AG04450 (cell line): ENCODE results near the gene COPB2. TPM values are rescaled to one million over a fixed set of nuclear protein-coding genes. Genes with fewer than 3 reads are reported as not detected.

Experiments used
- CTCF ChIA-PET: fragments of 300-600, 350-600 bp; formaldehyde crosslinking; extraction: SDS; loops from one replicate; lab custom pipeline; 2022; ENCODE audit warnings: antibody characterized with exemption, inconsistent platforms; lab: Charles Lee
- POLR2A ChIA-PET: fragments of 350-600 bp; formaldehyde crosslinking; extraction: SDS; loops from one replicate; lab custom pipeline; 2021; ENCODE audit warnings: antibody characterized with exemption, inconsistent platforms; lab: Yijun Ruan, JAX
- DNase-seq: peaks from one replicate; pipeline ENCODE4 v3.0.0-alpha.2; 2011; ENCODE audit warnings: low read depth, low spot score
- H3K27ac ChIP-seq: one replicate; pipeline ENCODE4 v1.5.1; 2012; ENCODE audit warnings: low read depth, low read length, control low read depth
- H3K27me3 ChIP-seq: one replicate; pipeline ENCODE4 v1.6.0; 2012; ENCODE audit warnings: low read length; ENCODE audit not compliant: control insufficient read depth, insufficient read depth
- H3K4me3 ChIP-seq: 2 replicates; pipeline ENCODE4 v1.5.1; 2011; ENCODE audit warnings: mild to moderate bottlenecking, low read depth, low read length, control low read depth
- H3K9me3 ChIP-seq: 2 replicates; pipeline ENCODE4 v1.5.1; 2012; ENCODE audit warnings: low read length; ENCODE audit not compliant: control insufficient read depth, insufficient read depth
- polyA plus RNA-seq: library from polyadenylated mRNA; depleted of rRNA; stranded (reverse); fragments of >200 nt; gene quantifications from 2 replicates; pipeline ENCODE4 v1.2.3, GENCODE V29; 2011; rRNA removed
- small RNA-seq: library from RNA; depleted of rRNA; stranded (forward); fragments of <200 nt; gene quantifications from one replicate; pipeline ENCODE3, GENCODE V24; 2012; ENCODE audit warnings: low read depth; ENCODE audit not compliant: insufficient read length
- TF ChIP-seq, protein P1 (sequence below): IDR thresholded peaks from 2 replicates; pipeline ENCODE4 v1.5.1; 2011; ENCODE audit warnings: low read depth, low read length, control low read depth, inconsistent platforms

Gene COPB2
- polyA plus RNA-seq, 1 experiment: 331 TPM

GRCh38 chr3:139308560-139308959 lies 80.9 kb downstream of the COPB2 start:
- Histone ChIP-seq H3K27ac (no peak overlapping the region), H3K27me3 (no peaks in the 10 kb centered on the region), H3K4me3 (no peak overlapping the region), H3K9me3 (peaks cover 3% of the 10 kb centered on the region; the same call in 1 of the 2 replicates)
- CTCF ChIA-PET: interaction anchor here (1.6 kb wide), 1 partner anchor 386 kb away, joined by 3 read pairs; no protein-coding TSS in a partner anchor
- TF ChIP-seq, protein P1, sequence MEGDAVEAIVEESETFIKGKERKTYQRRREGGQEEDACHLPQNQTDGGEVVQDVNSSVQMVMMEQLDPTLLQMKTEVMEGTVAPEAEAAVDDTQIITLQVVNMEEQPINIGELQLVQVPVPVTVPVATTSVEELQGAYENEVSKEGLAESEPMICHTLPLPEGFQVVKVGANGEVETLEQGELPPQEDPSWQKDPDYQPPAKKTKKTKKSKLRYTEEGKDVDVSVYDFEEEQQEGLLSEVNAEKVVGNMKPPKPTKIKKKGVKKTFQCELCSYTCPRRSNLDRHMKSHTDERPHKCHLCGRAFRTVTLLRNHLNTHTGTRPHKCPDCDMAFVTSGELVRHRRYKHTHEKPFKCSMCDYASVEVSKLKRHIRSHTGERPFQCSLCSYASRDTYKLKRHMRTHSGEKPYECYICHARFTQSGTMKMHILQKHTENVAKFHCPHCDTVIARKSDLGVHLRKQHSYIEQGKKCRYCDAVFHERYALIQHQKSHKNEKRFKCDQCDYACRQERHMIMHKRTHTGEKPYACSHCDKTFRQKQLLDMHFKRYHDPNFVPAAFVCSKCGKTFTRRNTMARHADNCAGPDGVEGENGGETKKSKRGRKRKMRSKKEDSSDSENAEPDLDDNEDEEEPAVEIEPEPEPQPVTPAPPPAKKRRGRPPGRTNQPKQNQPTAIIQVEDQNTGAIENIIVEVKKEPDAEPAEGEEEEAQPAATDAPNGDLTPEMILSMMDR: no peak
- DNase-seq: no peak
- POLR2A ChIA-PET: no interaction called here

- DNase-seq: no peak
- Histone ChIP-seq H3K9me3 (0 out of 2 replicates have a peak, but pooled peaks cover under 1% of the 10 kb centered on the region), H3K27me3 (no peaks in the 10 kb centered on the region), H3K4me3 (no peak overlapping the region), H3K27ac (no peak overlapping the region)
- POLR2A ChIA-PET: no interaction called here
- CTCF ChIA-PET: interaction anchor here (0.8 to 1.6 kb wide), 2 partner anchors 21 to 385 kb away, joined by 3 read pairs; no protein-coding TSS in a partner anchor
- TF ChIP-seq, protein P1: no peak
Measured at GRCh38 chr3:139307601-139308555, 81.6 kb downstream of the COPB2 start.

Small RNAs within 50 kb of the gene (small RNA-seq; reads per million reads assigned to genes)
- gene RF00026: not detected

Other genes with a start within 250 kb of the COPB2 start
- 50.1 and 68.4 TPM in 2 replicates for gene MRPS22, start 45.6 kb downstream of the COPB2 start, polyA plus RNA-seq
- gene RBP2, start 86.9 kb upstream of the COPB2 start, polyA plus RNA-seq: not detected in 2 replicates
- 132 and 136 TPM in 2 replicates for gene RBP1, start 150.1 kb upstream of the COPB2 start, polyA plus RNA-seq